ENCODE data around the gene SPTBN1.
A peak's percentile ranks its signal among the peaks of the same experiment; 100 is the strongest.
"Not testable (repeated sequence)": the region's sequence is repeated elsewhere in the genome, so short reads cannot be mapped to it uniquely, and the experiment has no call there.

Gene SPTBN1

GRCh38 chr2:54518430-54518829 is 62.3 kb downstream of the SPTBN1 start:
- DNase-seq (ENCODE audit: low read depth, low spot score) = no peak
- H3K4me3 ChIP-seq (ENCODE audit: low read length) = no peak overlapping the region

DNA sequence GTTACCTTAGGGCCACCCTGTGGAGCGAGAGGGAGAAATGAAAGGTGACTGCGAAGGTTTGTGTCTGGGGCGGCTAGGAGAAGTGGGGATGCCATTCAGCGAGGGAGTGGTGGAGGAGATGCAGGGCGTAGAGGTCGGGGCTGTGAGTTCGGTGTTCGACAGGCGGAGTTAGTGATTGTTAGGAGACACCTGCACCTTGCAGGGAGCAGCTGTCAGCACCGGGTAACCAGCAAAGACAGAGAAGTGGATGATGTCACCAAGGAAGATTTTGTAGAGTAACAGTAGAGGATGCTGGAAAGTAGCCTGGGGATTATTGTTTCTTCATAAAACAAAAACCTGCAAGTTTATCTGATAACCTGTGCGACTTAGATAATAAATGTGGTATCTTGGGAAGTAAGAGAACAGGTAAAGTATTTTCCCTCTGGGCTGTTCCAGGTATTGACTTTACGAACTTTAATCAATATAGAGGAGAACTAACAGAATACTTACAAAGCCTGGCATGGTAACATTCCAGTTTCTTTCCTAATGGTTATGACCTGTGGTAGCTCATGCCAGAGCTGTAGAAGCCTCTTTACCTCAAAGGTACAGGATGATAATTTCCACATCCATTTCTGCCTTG is 63.8 kb downstream of the SPTBN1 start:
- H3K4me3 ChIP-seq (ENCODE audit: low read length) = no peak overlapping the region
- DNase-seq (ENCODE audit: low read depth, low spot score) = no peak

- H3K4me3 ChIP-seq (ENCODE audit: low read length) = no peak overlapping the region
- DNase-seq (ENCODE audit: low read depth, low spot score) = no peak
Measured at GRCh38 chr2:54520687-54521086, 64.6 kb downstream of the SPTBN1 start.

GRCh38 chr2:54522624-54523281 is 66.6 kb downstream of the SPTBN1 start:
- peak; percentile 77 for DNase-seq (ENCODE audit: low read depth, low spot score)
- no peak overlapping the region for H3K4me3 ChIP-seq (ENCODE audit: low read length)

- H3K4me3 ChIP-seq (ENCODE audit: low read length) = no peak overlapping the region
- DNase-seq (ENCODE audit: low read depth, low spot score) = peak; percentile 32
Measured at GRCh38 chr2:54523324-54523959, 67.3 kb downstream of the SPTBN1 start.

DNA sequence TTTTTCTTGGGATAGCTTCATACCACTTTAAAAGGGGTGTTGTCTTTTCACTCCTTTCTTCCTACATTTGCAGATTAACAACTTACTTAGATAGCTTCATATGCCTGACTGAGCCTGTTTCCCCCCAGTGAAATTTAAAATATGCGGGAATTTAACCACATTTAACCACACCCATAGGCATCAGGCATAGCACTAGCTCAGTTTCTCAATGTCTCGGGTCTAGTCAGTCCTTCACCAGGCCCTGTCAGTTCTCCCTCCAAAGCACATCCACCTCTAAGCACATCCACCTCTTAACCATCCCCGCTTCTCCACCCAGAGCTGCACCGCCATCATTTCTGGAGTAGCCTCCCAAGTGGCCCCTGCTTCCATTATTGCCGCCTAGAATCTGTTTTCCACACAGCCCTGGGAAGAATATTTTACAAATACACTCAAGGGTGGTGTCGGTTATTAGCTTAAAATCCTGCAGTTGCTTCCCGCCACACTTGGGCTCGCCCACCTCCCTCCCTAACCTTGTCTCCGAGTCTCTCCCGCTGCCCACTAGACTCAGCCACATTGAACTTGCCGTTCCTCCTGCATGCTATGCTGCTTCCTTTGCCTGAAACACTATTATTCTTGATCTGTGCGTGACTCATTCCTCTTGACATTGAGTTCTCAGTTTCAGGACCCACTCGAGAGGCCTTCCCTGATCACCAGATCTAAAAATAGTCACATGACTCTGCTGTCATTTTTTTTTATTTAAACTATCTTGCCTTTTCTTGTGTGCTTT is 68.3 kb downstream of the SPTBN1 start:
- H3K4me3 ChIP-seq (ENCODE audit: low read length) = no peak overlapping the region
- no peak for DNase-seq (ENCODE audit: low read depth, low spot score)

GRCh38 chr2:54525321-54525720 is 69.2 kb downstream of the SPTBN1 start:
- DNase-seq (ENCODE audit: low read depth, low spot score) = no peak
- H3K4me3 ChIP-seq (ENCODE audit: low read length) = no peak overlapping the region

- no peak overlapping the region for H3K4me3 ChIP-seq (ENCODE audit: low read length)
- no peak for DNase-seq (ENCODE audit: low read depth, low spot score)
Measured at GRCh38 chr2:54526226-54526879, 70.2 kb downstream of the SPTBN1 start.

- no peak for DNase-seq (ENCODE audit: low read depth, low spot score)
- H3K4me3 ChIP-seq (ENCODE audit: low read length) = no peak overlapping the region
Measured at GRCh38 chr2:54528311-54528955, 72.3 kb downstream of the SPTBN1 start.

DNA sequence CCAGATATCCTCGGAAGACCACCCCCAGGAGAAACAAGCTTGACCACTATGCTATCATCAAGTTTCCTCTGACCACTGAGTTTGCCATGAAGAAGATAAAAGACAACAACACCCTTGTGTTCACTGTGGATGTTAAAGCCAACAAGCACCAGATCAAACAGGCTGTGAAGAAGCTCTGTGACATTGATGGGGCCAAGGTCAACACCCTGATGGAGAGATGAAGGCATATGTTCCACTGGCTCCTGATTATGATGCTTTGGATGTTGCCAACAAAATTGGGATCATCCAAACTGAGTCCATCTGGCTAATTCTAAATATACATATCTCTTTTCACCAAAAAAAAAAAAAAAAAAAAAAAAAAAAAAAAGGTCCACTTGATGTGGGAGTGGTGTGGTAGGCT is 73.4 kb downstream of the SPTBN1 start:
- DNase-seq (ENCODE audit: low read depth, low spot score); H3K4me3 ChIP-seq (ENCODE audit: low read length): not testable (repeated sequence)

DNA sequence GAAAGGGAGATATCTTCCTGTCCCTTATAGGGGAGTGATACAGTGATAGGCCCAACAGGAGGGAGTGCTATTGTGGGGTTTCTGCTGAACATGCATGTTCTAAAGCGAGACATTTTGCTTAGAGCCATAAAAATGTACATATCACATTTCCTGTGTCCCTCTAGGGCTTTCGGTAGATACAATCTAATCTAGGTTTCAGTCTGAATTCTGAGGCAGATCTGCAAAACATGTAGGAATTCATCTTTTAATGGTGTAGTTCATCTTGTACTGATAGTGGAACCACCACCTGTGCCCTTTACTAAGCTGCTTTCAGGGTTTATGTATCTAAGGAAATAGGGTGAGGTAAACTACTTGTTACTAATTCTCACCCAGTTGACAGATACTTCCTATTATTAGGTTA is 73.8 kb downstream of the SPTBN1 start:
- no peak for DNase-seq (ENCODE audit: low read depth, low spot score)

DNA sequence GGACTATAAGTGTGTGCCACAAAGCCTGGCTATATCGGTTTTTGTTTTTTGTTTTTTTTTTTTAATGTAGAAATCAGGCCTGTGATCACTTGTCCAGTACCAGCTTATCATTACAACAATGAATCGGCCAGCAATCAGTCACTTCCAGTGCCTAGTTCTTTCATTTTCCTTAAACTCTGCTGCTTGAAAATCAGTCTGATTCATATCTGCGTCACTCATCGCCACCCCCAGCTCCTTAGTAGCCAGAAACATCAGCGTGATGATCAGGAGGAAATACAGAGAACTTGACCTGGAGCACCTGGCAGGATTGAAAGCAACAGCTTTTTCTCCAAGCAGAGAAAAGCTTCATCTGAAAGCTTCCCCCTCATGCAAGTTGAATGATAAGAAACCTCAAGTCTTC is 75.4 kb downstream of the SPTBN1 start:
- DNase-seq (ENCODE audit: low read depth, low spot score) = no peak

More for the DNA sequence above, 73.8 kb downstream of the SPTBN1 start:
- no peak overlapping the region for H3K4me3 ChIP-seq (ENCODE audit: low read length)

GRCh38 chr2:54534221-54534620 is 78.1 kb downstream of the SPTBN1 start:
- H3K4me3 ChIP-seq (ENCODE audit: low read length) = no peak overlapping the region
- no peak for DNase-seq (ENCODE audit: low read depth, low spot score)

More for the DNA sequence above, 75.4 kb downstream of the SPTBN1 start:
- no peak overlapping the region for H3K4me3 ChIP-seq (ENCODE audit: low read length)

DNA sequence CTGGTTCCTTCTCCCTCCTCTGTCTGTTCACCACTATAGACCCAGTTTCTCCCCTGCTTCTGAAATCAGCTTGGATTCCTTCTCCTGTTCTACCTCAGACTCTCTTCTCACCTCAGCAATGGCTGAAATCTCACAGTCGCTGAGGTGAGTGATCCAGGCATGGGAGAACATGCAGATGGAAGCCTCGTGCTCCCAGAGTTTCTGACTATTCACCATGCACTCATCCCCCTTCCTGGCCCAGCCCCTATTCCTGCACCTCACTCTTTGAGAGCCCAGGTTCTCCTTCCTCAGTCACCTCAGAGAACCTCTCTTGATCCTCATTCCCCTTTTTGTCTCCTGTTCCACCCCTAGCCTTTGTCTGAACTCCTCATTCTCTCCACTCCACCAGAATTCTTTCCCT is 78.5 kb downstream of the SPTBN1 start:
- no peak overlapping the region for H3K4me3 ChIP-seq (ENCODE audit: low read length)
- DNase-seq (ENCODE audit: low read depth, low spot score) = no peak

GRCh38 chr2:54535599-54536195 is 79.6 kb downstream of the SPTBN1 start:
- H3K4me3 ChIP-seq (ENCODE audit: low read length) = no peak overlapping the region
- peak; percentile 54 for DNase-seq (ENCODE audit: low read depth, low spot score)

DNA sequence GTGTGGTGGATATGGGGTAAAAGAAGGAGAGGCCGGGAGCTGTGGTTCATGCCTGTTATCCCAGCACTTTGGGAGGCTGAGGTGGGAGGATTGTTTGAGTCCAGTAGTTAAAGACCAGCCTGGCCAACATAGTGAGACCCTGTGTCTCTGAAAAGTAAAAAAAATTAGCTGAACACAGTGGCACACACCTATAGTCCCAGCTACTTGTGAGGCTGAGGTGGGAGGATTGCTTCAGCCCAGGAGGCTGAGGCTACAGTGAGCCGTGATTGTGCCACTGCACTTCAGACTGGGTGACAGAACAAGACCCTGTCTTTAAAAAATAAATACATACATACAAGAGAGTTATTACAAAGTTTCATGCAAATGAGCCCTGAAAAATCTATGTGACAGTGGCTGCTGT is 80.6 kb downstream of the SPTBN1 start:
- no peak for DNase-seq (ENCODE audit: low read depth, low spot score)

GRCh38 chr2:54538537-54538936 is 82.4 kb downstream of the SPTBN1 start:
- no peak overlapping the region for H3K4me3 ChIP-seq (ENCODE audit: low read length)
- DNase-seq (ENCODE audit: low read depth, low spot score) = no peak

More for the DNA sequence above, 80.6 kb downstream of the SPTBN1 start:
- no peak overlapping the region for H3K4me3 ChIP-seq (ENCODE audit: low read length)

DNA sequence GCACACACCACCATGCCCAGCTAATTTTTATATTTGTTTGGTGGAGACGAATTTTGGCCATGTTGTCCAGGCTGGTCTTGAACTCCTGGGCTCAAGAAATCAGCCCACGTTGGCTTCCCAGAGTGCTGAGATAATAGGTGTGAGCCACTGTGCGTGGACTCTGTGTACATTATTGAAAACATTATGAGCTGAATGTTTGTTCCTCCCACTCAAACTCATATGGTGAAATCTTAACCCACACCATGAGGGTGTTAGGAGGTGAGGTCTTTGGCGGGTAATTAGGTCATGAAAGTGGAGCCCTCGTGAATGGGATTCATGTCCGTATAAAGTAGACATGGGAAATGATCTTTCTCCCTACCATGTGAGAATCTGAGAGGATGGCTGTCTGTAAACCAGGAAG is 83.6 kb downstream of the SPTBN1 start:
- no peak overlapping the region for H3K4me3 ChIP-seq (ENCODE audit: low read length)
- no peak for DNase-seq (ENCODE audit: low read depth, low spot score)

- H3K4me3 ChIP-seq (ENCODE audit: low read length) = no peak overlapping the region
- DNase-seq (ENCODE audit: low read depth, low spot score) = no peak
Measured at GRCh38 chr2:54540194-54540593, 84.1 kb downstream of the SPTBN1 start.

All from Jurkat, Clone E6-1 (cell line).